Natural killer cell (primary cell): ENCODE data around the gene CALD1. TPM values are rescaled to one million over a fixed set of nuclear protein-coding genes. Genes with fewer than 3 reads are reported as not detected.
A peak's percentile ranks its signal among the peaks of the same experiment; 100 is the strongest.

ENCODE experiments used
- ATAC-seq, 3 donors: fragments of 150-1000 bp in 2 of 3; fragments of 200-7000 bp in 1 of 3; cut with Tn5 transposase; 1 replicate in 1 of 3; 2 replicates in 2 of 3; pipeline ENCODE4 v1.10.0; 2021; ENCODE audit warnings: mild to moderate bottlenecking in 2 of 3, moderate library complexity in 2 of 3
- DNase-seq, 2 donors: peaks; one replicate each; pipeline versions ENCODE4 v3.0.0 to v3.0.0-alpha.2; 2013 to 2021; ENCODE audit warnings: mixed read lengths in 1 of 2
- H3K27ac ChIP-seq: one replicate; pipeline ENCODE4 v1.5.1; 2013; ENCODE audit warnings: mild to moderate bottlenecking, low read length
- H3K27me3 ChIP-seq: one replicate; pipeline ENCODE4 v1.6.1; 2013; ENCODE audit warnings: low read length; ENCODE audit not compliant: control insufficient read depth, insufficient read depth
- H3K36me3 ChIP-seq: one replicate; pipeline ENCODE4 v1.6.1; 2013; ENCODE audit warnings: low read length; ENCODE audit not compliant: control insufficient read depth, insufficient read depth
- H3K4me1 ChIP-seq: one replicate; pipeline ENCODE4 v1.6.1; 2013; ENCODE audit warnings: low read length; ENCODE audit not compliant: control insufficient read depth, insufficient read depth
- H3K4me3 ChIP-seq: one replicate; pipeline ENCODE4 v1.5.1; 2013; ENCODE audit warnings: low read length
- H3K9me3 ChIP-seq: one replicate; pipeline ENCODE4 v1.6.1; 2013; ENCODE audit warnings: low read length; ENCODE audit not compliant: control insufficient read depth, insufficient read depth
- H3K27ac Mint-ChIP-seq, 2 donors: one replicate each; pipeline ENCODE4 v1.8.0; 2022; ENCODE audit warnings: mild to moderate bottlenecking in 2 of 2, mixed read lengths in 2 of 2, moderate library complexity in 1 of 2
- H3K27me3 Mint-ChIP-seq, 2 donors: one replicate each; pipeline ENCODE4 v1.8.0; 2022; ENCODE audit warnings: low read depth in 2 of 2, mixed read lengths in 2 of 2
- H3K36me3 Mint-ChIP-seq: one replicate; pipeline ENCODE4 v1.8.0; 2022; ENCODE audit warnings: mixed read lengths
- H3K4me1 Mint-ChIP-seq, 2 donors: one replicate each; pipeline ENCODE4 v1.8.0; 2022; ENCODE audit warnings: mixed read lengths in 2 of 2
- H3K4me3 Mint-ChIP-seq: one replicate; pipeline ENCODE4 v1.8.0; 2022; ENCODE audit warnings: mild to moderate bottlenecking, moderate library complexity, mixed read lengths
- H3K9me3 Mint-ChIP-seq, 2 donors: one replicate each; pipeline ENCODE4 v1.8.0; 2022; ENCODE audit warnings: mixed read lengths in 2 of 2
- WGBS: methylation state at CpG from one replicate; pipeline ENCODE4 v1.1.7; 2013; ENCODE audit warnings: missing lambda C conversion rate; ENCODE audit not compliant: insufficient coverage; 5-methylcytosine and 5-hydroxymethylcytosine counted together
- intact Hi-C: fragments of 100-400 bp; cut with micrococcal nuclease; formaldehyde crosslinking; loops from one replicate; pipeline ENCODE4 v1.14.2; 2022
- total RNA-seq, 4 donors: library from RNA; stranded (reverse); fragments of 120-200 nt in 1 of 4; gene quantifications; one replicate each; pipeline versions ENCODE4 v1.2.3 to v1.2.4, GENCODE V29; 2013 to 2022
- TF ChIP-seq, protein P1 (sequence below): fragments of 200-600 bp; IDR thresholded peaks from one replicate; pipeline ENCODE4 v1.8.0; 2022; ENCODE audit warnings: antibody characterized with exemption

The CALD1 gene
- total RNA-seq, 3 donors from 2014 or later (not counting 1 experiment from before 2014, with no cell fraction given), result 0.14 to 2.5 (median 1.0) TPM

- Histone ChIP-seq H3K27me3 (no peaks in the 10 kb centered on the region), H3K27ac (no peak overlapping the region), H3K36me3 (no peaks in the 10 kb centered on the region), H3K4me3 (no peak overlapping the region), H3K4me1 (no peaks in the 10 kb centered on the region), H3K9me3 (no peaks in the 10 kb centered on the region)
- Mint-ChIP-seq H3K4me1 (no peaks in the 10 kb centered on the region), H3K36me3 (no peaks in the 10 kb centered on the region), H3K4me3 (no peak overlapping the region), H3K27ac (no peak overlapping the region), H3K27me3 (peaks cover 0 to 3% of the 10 kb centered on the region in 2 donors), H3K9me3 (no peaks in the 10 kb centered on the region)
- TF ChIP-seq, protein P1, sequence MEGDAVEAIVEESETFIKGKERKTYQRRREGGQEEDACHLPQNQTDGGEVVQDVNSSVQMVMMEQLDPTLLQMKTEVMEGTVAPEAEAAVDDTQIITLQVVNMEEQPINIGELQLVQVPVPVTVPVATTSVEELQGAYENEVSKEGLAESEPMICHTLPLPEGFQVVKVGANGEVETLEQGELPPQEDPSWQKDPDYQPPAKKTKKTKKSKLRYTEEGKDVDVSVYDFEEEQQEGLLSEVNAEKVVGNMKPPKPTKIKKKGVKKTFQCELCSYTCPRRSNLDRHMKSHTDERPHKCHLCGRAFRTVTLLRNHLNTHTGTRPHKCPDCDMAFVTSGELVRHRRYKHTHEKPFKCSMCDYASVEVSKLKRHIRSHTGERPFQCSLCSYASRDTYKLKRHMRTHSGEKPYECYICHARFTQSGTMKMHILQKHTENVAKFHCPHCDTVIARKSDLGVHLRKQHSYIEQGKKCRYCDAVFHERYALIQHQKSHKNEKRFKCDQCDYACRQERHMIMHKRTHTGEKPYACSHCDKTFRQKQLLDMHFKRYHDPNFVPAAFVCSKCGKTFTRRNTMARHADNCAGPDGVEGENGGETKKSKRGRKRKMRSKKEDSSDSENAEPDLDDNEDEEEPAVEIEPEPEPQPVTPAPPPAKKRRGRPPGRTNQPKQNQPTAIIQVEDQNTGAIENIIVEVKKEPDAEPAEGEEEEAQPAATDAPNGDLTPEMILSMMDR, result peak; percentile 53
- WGBS, result 63% methylated on average over 6 of the region's 9 CpGs
- ATAC-seq, result no peak
- peak in 1 of 2 donors; percentile 66 for DNase-seq
- intact Hi-C loops, result loop anchor here (2.0 kb wide), 1 partner anchor 322 kb away; no protein-coding TSS in a partner anchor
Measured at GRCh38 chr7:134954197-134955082, 175.0 kb downstream of the CALD1 start.

DNA sequence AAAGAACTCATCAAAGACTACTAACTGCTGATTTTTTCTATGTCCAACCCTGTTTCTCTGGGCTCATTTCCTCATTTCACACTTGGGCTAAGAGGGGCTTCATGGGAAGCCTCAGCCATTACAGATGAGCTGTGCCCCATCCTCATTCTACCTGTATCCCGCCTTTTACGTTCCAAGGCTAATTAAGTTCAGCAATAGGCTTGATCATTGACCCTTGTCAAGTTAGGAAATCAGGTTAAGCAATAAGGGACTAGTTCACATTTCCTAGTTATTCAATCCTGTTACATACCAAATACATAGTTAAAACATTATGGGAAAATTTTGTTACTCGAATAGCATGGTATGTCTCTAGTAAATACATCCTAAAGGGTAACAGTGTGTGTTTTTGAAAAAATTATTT lies 177.6 kb downstream of the CALD1 start:
- ATAC-seq, result no peak
- Mint-ChIP-seq H3K27ac (no peak overlapping the region), H3K4me3 (no peak overlapping the region), H3K4me1 (no peaks in the 10 kb centered on the region), H3K36me3 (no peaks in the 10 kb centered on the region), H3K27me3 (peaks cover 0 to 3% of the 10 kb centered on the region in 2 donors), H3K9me3 (no peaks in the 10 kb centered on the region)
- H3K27ac ChIP-seq, result no peak overlapping the region
- no peaks in the 10 kb centered on the region for H3K27me3 ChIP-seq
- 100% methylated on average over 2 of the region's 3 CpGs for WGBS
- H3K4me1 ChIP-seq, result no peaks in the 10 kb centered on the region
- H3K4me3 ChIP-seq, result no peak overlapping the region
- TF ChIP-seq, protein P1, result no peak
- H3K36me3 ChIP-seq, result no peaks in the 10 kb centered on the region
- intact Hi-C loops, result no loop called here
- no peaks in the 10 kb centered on the region for H3K9me3 ChIP-seq
- no peak for DNase-seq

GRCh38 chr7:134959810-134960209 lies 180.4 kb downstream of the CALD1 start:
- H3K36me3 Mint-ChIP-seq, result no peaks in the 10 kb centered on the region
- H3K27ac ChIP-seq, result no peak overlapping the region
- intact Hi-C loops, result no loop called here
- no peak overlapping the region for H3K4me3 ChIP-seq
- no peaks in the 10 kb centered on the region for H3K4me1 ChIP-seq
- DNase-seq (no peak), ATAC-seq (no peak)
- H3K27ac Mint-ChIP-seq, result no peak overlapping the region
- H3K4me1 Mint-ChIP-seq, result no peaks in the 10 kb centered on the region
- no peak overlapping the region for H3K4me3 Mint-ChIP-seq
- TF ChIP-seq, protein P1, result no peak
- WGBS, result 96% methylated on average over 3 of the region's 5 CpGs
- H3K27me3 ChIP-seq, result no peaks in the 10 kb centered on the region
- H3K36me3 ChIP-seq, result no peaks in the 10 kb centered on the region
- H3K9me3 ChIP-seq, result no peaks in the 10 kb centered on the region
- no peaks in the 10 kb centered on the region for H3K9me3 Mint-ChIP-seq
- peaks cover 3 to 12% of the 10 kb centered on the region in 2 donors for H3K27me3 Mint-ChIP-seq
